SU-DHL-6 (cell line): ENCODE measurements around the gene SPCS3.
A peak's percentile ranks its signal among the peaks of the same experiment; 100 is the strongest.

Experiments used
- H2AFZ ChIP-seq: fragments of 200-600 bp; sonication (generic); 2 replicates; pipeline ENCODE4 v1.6.1; 2014; ENCODE audit warnings: low read depth, mild to moderate bottlenecking, moderate library complexity, mixed read lengths, antibody characterized with exemption, low read length; ENCODE audit not compliant: severe bottlenecking
- H3F3A ChIP-seq: fragments of 200-600 bp; shearing (Covaris generic); 2 replicates; pipeline ENCODE4 v1.6.0; 2016; ENCODE audit warnings: antibody characterized with exemption, mild to moderate bottlenecking; ENCODE audit not compliant: insufficient read depth
- H3K27ac ChIP-seq: fragments of 200-600 bp; sonication (generic); 2 replicates; pipeline ENCODE4 v1.5.1; 2016; ENCODE audit warnings: low read depth, mild to moderate bottlenecking, low read length, moderate library complexity, mixed read lengths
- H3K27me3 ChIP-seq: fragments of 200-600 bp; sonication (generic), shearing (Covaris generic); 2 replicates; pipeline ENCODE4 v1.6.0; 2014; ENCODE audit warnings: mild to moderate bottlenecking, low read length
- H3K36me3 ChIP-seq: fragments of 200-600 bp; sonication (generic); 2 replicates; pipeline ENCODE4 v1.6.1; 2014; ENCODE audit warnings: mild to moderate bottlenecking, low read length, mixed read lengths
- H3K4me2 ChIP-seq: fragments of 300-600, 200-600 bp; shearing (Covaris generic), sonication (generic); 2 replicates; pipeline ENCODE4 v1.6.0; 2014; ENCODE audit warnings: low read length, low read depth, mild to moderate bottlenecking; ENCODE audit not compliant: poor library complexity, severe bottlenecking
- H3K4me3 ChIP-seq: fragments of 200-600 bp; sonication (generic); 2 replicates; pipeline ENCODE4 v1.5.1; 2014; ENCODE audit warnings: antibody characterized with exemption, low read length, mild to moderate bottlenecking, mixed read lengths; ENCODE audit not compliant: insufficient read depth, poor library complexity, severe bottlenecking
- H3K79me2 ChIP-seq: fragments of 200-600 bp; sonication (generic); 2 replicates; pipeline ENCODE4 v1.6.1; 2014; ENCODE audit warnings: mild to moderate bottlenecking, low read length, moderate library complexity; ENCODE audit not compliant: insufficient read depth
- H3K9ac ChIP-seq: fragments of 200-600 bp; sonication (generic); 2 replicates; pipeline ENCODE4 v1.7.0; 2014; ENCODE audit warnings: mild to moderate bottlenecking, low read length
- H3K9me2 ChIP-seq: fragments of 200-600 bp; sonication (generic); replicated peaks from 2 replicates; pipeline ENCODE4 v1.6.1; 2014; ENCODE audit warnings: low read length; ENCODE audit not compliant: insufficient read depth
- H3K9me3 ChIP-seq: fragments of 200-600 bp; sonication (generic); 2 replicates; pipeline ENCODE4 v1.6.1; 2014; ENCODE audit warnings: low read length, mixed read lengths; ENCODE audit not compliant: insufficient read depth
- H4K20me1 ChIP-seq: fragments of 200-600 bp; sonication (generic); 2 replicates; pipeline ENCODE4 v1.6.1; 2014; ENCODE audit warnings: low read depth, mild to moderate bottlenecking, antibody characterized with exemption, low read length, moderate library complexity, mixed read lengths
- CTCF ChIP-seq: fragments of 200-600 bp; sonication (generic); IDR thresholded peaks from one replicate; pipeline ENCODE4 v1.5.1; 2017; ENCODE audit warnings: antibody characterized with exemption, mild to moderate bottlenecking, low read length, moderate library complexity; ENCODE audit not compliant: insufficient read depth, poor library complexity, severe bottlenecking
- EZH2phosphoT487 ChIP-seq: fragments of 200-600 bp; sonication (generic), shearing (Covaris generic); conservative IDR thresholded peaks from 2 replicates; pipeline ENCODE4 v1.6.1; 2018; ENCODE audit warnings: mild to moderate bottlenecking, antibody characterized with exemption, low read length, moderate library complexity, mixed read lengths

SPCS3 gene

GRCh38 chr4:176309046-176309445 is 10.7 kb upstream of the SPCS3 start:
- H2AFZ ChIP-seq, result no peak overlapping the region
- no peak overlapping the region for H3K9ac ChIP-seq
- no peaks in the 10 kb centered on the region for H3K9me3 ChIP-seq
- H3K36me3 ChIP-seq, result no peaks in the 10 kb centered on the region
- no peaks in the 10 kb centered on the region for H3K27me3 ChIP-seq
- H3K9me2 ChIP-seq, result no peaks in the 10 kb centered on the region
- H4K20me1 ChIP-seq, result no peaks in the 10 kb centered on the region
- no peaks in the 10 kb centered on the region for H3K79me2 ChIP-seq
- TF ChIP-seq CTCF (no peak), EZH2phosphoT487 (no peak)
- H3K4me3 ChIP-seq, result no peak overlapping the region
- peak overlapping the region; percentile 32; the same call in 1 of the 2 replicates for H3K27ac ChIP-seq
- H3F3A ChIP-seq, result no peaks in the 10 kb centered on the region
- H3K4me2 ChIP-seq, result peak overlapping the region; percentile 48

- Histone ChIP-seq H3K27me3 (no peaks in the 10 kb centered on the region), H3K4me3 (no peak overlapping the region), H4K20me1 (no peaks in the 10 kb centered on the region), H3K79me2 (no peaks in the 10 kb centered on the region), H3F3A (no peaks in the 10 kb centered on the region), H3K9me3 (no peaks in the 10 kb centered on the region), H3K36me3 (no peaks in the 10 kb centered on the region), H3K4me2 (peak overlapping the region; percentile 48), H3K9me2 (no peaks in the 10 kb centered on the region), H3K9ac (no peak overlapping the region), H3K27ac (peak overlapping the region; percentile 32; the same call in 1 of the 2 replicates), H2AFZ (no peak overlapping the region)
- TF ChIP-seq EZH2phosphoT487 (no peak), CTCF (no peak)
These were observed 10.0 kb upstream of the SPCS3 start for GRCh38 chr4:176309772-176310171.

GRCh38 chr4:176313596-176314336 is 6.0 kb upstream of the SPCS3 start:
- no peak overlapping the region for H3K27ac ChIP-seq

More at GRCh38 chr4:176313596-176314336, 6.0 kb upstream of the SPCS3 start:
- H3K36me3 ChIP-seq, result no peaks in the 10 kb centered on the region
- TF ChIP-seq EZH2phosphoT487, result no peak
- no peak for TF ChIP-seq CTCF
- no peaks in the 10 kb centered on the region for H4K20me1 ChIP-seq
- H3K27me3 ChIP-seq, result no peaks in the 10 kb centered on the region
- H3K9ac ChIP-seq, result no peak overlapping the region
- no peak overlapping the region for H2AFZ ChIP-seq
- H3K9me2 ChIP-seq, result no peaks in the 10 kb centered on the region
- 0 out of 2 replicates have a peak, but pooled peaks cover 3% of the 10 kb centered on the region for H3F3A ChIP-seq
- H3K4me3 ChIP-seq, result no peak overlapping the region
- no peak overlapping the region for H3K4me2 ChIP-seq
- H3K79me2 ChIP-seq, result no peaks in the 10 kb centered on the region
- H3K9me3 ChIP-seq, result no peaks in the 10 kb centered on the region
